H1 (cell line): ENCODE measurements around the gene TRIM27. TPM values are rescaled to one million over a fixed set of nuclear protein-coding genes. Genes with fewer than 3 reads are reported as not detected.

Experiments
- CTCF ChIA-PET: fragments of 300-600 bp; sonication (Branson Sonifier 250); formaldehyde crosslinking; loops from one replicate; lab custom pipeline; 2021; ENCODE audit not compliant: partially characterized antibody; lab: Charles Lee
- POLR2A ChIA-PET: fragments of 300-600 bp; sonication (Branson Sonifier 250); formaldehyde crosslinking; loops from one replicate; lab custom pipeline; 2021; ENCODE audit warnings: inconsistent platforms; ENCODE audit not compliant: partially characterized antibody; lab: Charles Lee
- DNase-seq, 2 experiments: peaks; one replicate each; pipeline versions ENCODE4 v3.0.0 to v3.0.0-alpha.2; 2010 to 2022; ENCODE audit warnings: low spot score in 2 of 2, low read depth in 1 of 2, mixed read lengths in 1 of 2
- FAIRE-seq: peaks from 2 replicates; lab custom pipeline; 2011; peaks lifted over from hg19 to GRCh38; lab: Jason Lieb, UNC
- H2AFZ ChIP-seq: 2 replicates; pipeline ENCODE4 v1.8.1; 2012; ENCODE audit warnings: low read length, inconsistent platforms
- H2AK5ac ChIP-seq: 2 replicates; pipeline ENCODE4 v1.6.1; 2013; ENCODE audit warnings: low read depth, low read length
- H2BK120ac ChIP-seq: replicated peaks from 2 replicates; pipeline ENCODE3; 2013; ENCODE audit warnings: low read depth, low read length, inconsistent platforms
- H2BK12ac ChIP-seq: 2 replicates; pipeline ENCODE4 v1.6.1; 2013; ENCODE audit warnings: low read depth, low read length
- H2BK15ac ChIP-seq: 2 replicates; pipeline ENCODE4 v1.6.1; 2013; ENCODE audit warnings: low read length
- H2BK20ac ChIP-seq: 2 replicates; pipeline ENCODE4 v1.6.1; 2013; ENCODE audit warnings: low read length
- H2BK5ac ChIP-seq: 2 replicates; pipeline ENCODE4 v1.6.1; 2013; ENCODE audit warnings: low read depth, low read length
- H3K14ac ChIP-seq: 2 replicates; pipeline ENCODE4 v1.6.1; 2013; ENCODE audit warnings: inconsistent platforms; ENCODE audit not compliant: insufficient read length
- H3K18ac ChIP-seq: 2 replicates; pipeline ENCODE4 v1.6.1; 2013; ENCODE audit warnings: low read length; ENCODE audit errors: extremely low read depth
- H3K23ac ChIP-seq: 2 replicates; pipeline ENCODE4 v1.6.1; 2013; ENCODE audit warnings: inconsistent platforms; ENCODE audit not compliant: insufficient read length
- H3K23me2 ChIP-seq: 2 replicates; pipeline ENCODE4 v1.6.1; 2013; ENCODE audit warnings: low read depth, low read length
- H3K27ac ChIP-seq: 2 replicates; pipeline ENCODE4 v1.6.1; 2011; ENCODE audit warnings: low read depth, low read length, inconsistent platforms
- H3K27me3 ChIP-seq, 4 experiments: replicated peaks in 1 of 4; 1 replicate in 1 of 4; 2 replicates in 3 of 4; pipeline versions ENCODE4 v1.6.1 to v1.8.1; 2011 to 2013; ENCODE audit warnings: low read length in 3 of 4, mild to moderate bottlenecking in 3 of 4, inconsistent platforms in 2 of 4, mixed read lengths in 2 of 4, moderate library complexity in 1 of 4; ENCODE audit not compliant: control insufficient read depth in 3 of 4, insufficient read depth in 3 of 4; ENCODE audit errors: extremely low read depth in 1 of 4
- H3K36me3 ChIP-seq, 4 experiments: 2 replicates each; pipeline versions ENCODE4 v1.6.1 to v1.8.1; 2011 to 2013; ENCODE audit warnings: mild to moderate bottlenecking in 4 of 4, low read length in 3 of 4, moderate library complexity in 2 of 4, control low read depth in 1 of 4, inconsistent platforms in 1 of 4; ENCODE audit not compliant: insufficient read depth in 4 of 4, control insufficient read depth in 2 of 4
- H3K4ac ChIP-seq: replicated peaks from 2 replicates; pipeline ENCODE3; 2013; ENCODE audit warnings: low read length, low read depth, mixed read lengths, inconsistent platforms; ENCODE audit not compliant: insufficient read length
- H3K4me1 ChIP-seq, 4 experiments: replicated peaks in 1 of 4; 1 replicate in 1 of 4; 2 replicates in 3 of 4; pipeline versions ENCODE4 v1.6.1 to v1.8.1; 2011 to 2013; ENCODE audit warnings: low read length in 3 of 4, inconsistent platforms in 2 of 4, mixed read lengths in 1 of 4; ENCODE audit not compliant: insufficient read depth in 4 of 4, control insufficient read depth in 3 of 4
- H3K4me2 ChIP-seq, 2 experiments: 2 replicates each; pipeline versions ENCODE4 v1.6.1 to v1.8.1; 2011 to 2013; ENCODE audit warnings: low read depth in 2 of 2, low read length in 2 of 2, control low read depth in 1 of 2, inconsistent platforms in 1 of 2, mild to moderate bottlenecking in 1 of 2; ENCODE audit not compliant: insufficient read depth in 1 of 2
- H3K4me3 ChIP-seq, 4 experiments: fragments of 200-600, 300-600 bp in 1 of 4; sonication (generic), shearing (Covaris generic), sonication (Bioruptor Twin) in 1 of 4; 2 replicates each; pipeline versions ENCODE4 v1.5.1 to v1.8.1; 2011 to 2016; ENCODE audit warnings: low read length in 4 of 4, low read depth in 3 of 4, control low read depth in 2 of 4, inconsistent platforms in 2 of 4, mild to moderate bottlenecking in 2 of 4, mixed read lengths in 1 of 4, moderate library complexity in 1 of 4; ENCODE audit not compliant: insufficient read depth in 2 of 4; ENCODE audit errors: extremely low read depth in 1 of 4
- H3K56ac ChIP-seq: replicated peaks from 2 replicates; pipeline ENCODE3; 2013; ENCODE audit warnings: low read depth, mild to moderate bottlenecking, mixed read lengths, low read length, inconsistent platforms; ENCODE audit not compliant: insufficient read length
- H3K79me1 ChIP-seq: 2 replicates; pipeline ENCODE4 v1.6.1; 2013; ENCODE audit warnings: low read depth, low read length, control low read depth
- H3K79me2 ChIP-seq, 2 experiments: 2 replicates each; pipeline versions ENCODE4 v1.6.1 to v1.8.1; 2012 to 2013; ENCODE audit warnings: low read length in 2 of 2, mild to moderate bottlenecking in 2 of 2, inconsistent platforms in 1 of 2; ENCODE audit not compliant: insufficient read depth in 2 of 2, control insufficient read depth in 1 of 2
- H3K9ac ChIP-seq, 4 experiments: replicated peaks in 1 of 4; 1 replicate in 1 of 4; 2 replicates in 3 of 4; pipeline versions ENCODE4 v1.6.1 to v1.8.1; 2011 to 2013; ENCODE audit warnings: low read depth in 3 of 4, low read length in 3 of 4, control low read depth in 2 of 4, mild to moderate bottlenecking in 2 of 4, moderate library complexity in 2 of 4, inconsistent platforms in 1 of 4; ENCODE audit errors: extremely low read depth in 1 of 4
- H3K9me3 ChIP-seq, 2 experiments: 2 replicates each; pipeline versions ENCODE4 v1.6.1 to v1.8.1; 2012 to 2013; ENCODE audit warnings: mild to moderate bottlenecking in 2 of 2, moderate library complexity in 2 of 2, control low read depth in 1 of 2, inconsistent platforms in 1 of 2, low read depth in 1 of 2, low read length in 1 of 2, mixed read lengths in 1 of 2; ENCODE audit not compliant: insufficient read depth in 2 of 2
- H4K20me1 ChIP-seq, 2 experiments: replicated peaks in 1 of 2; 2 replicates each; pipeline versions ENCODE3 to v1.8.1; 2011 to 2013; ENCODE audit warnings: inconsistent platforms in 2 of 2, low read length in 2 of 2, mild to moderate bottlenecking in 1 of 2; ENCODE audit not compliant: insufficient read depth in 2 of 2, control insufficient read depth in 1 of 2
- H4K5ac ChIP-seq: 2 replicates; pipeline ENCODE4 v1.6.1; 2013; ENCODE audit warnings: low read length, low read depth, mixed read lengths, inconsistent platforms; ENCODE audit not compliant: insufficient read length
- H4K8ac ChIP-seq: 2 replicates; pipeline ENCODE4 v1.8.0; 2013; ENCODE audit warnings: mild to moderate bottlenecking, moderate library complexity, low read length, inconsistent platforms; ENCODE audit not compliant: insufficient read depth; ENCODE audit errors: extremely low read depth
- H4K91ac ChIP-seq: replicated peaks from 2 replicates; pipeline ENCODE3; 2013; ENCODE audit warnings: low read length, mixed read lengths, inconsistent platforms; ENCODE audit not compliant: insufficient read length
- ATF3 ChIP-seq: IDR thresholded peaks from 2 replicates; pipeline ENCODE4 v1.6.1; 2011; ENCODE audit warnings: low read depth, mild to moderate bottlenecking, low read length; ENCODE audit not compliant: insufficient read depth
- BACH1 ChIP-seq: IDR thresholded peaks from 2 replicates; pipeline ENCODE4 v1.6.1; 2012; ENCODE audit warnings: low read length, improper control_type of control experiment
- CBX5 ChIP-seq: fragments of 300-800, 300-1000 bp; sonication (generic); IDR thresholded peaks from 2 replicates; pipeline ENCODE4 v1.7.1; 2016; ENCODE audit warnings: antibody characterized with exemption, low read length, low read depth
- CEBPB ChIP-seq: IDR thresholded peaks from 2 replicates; pipeline ENCODE4 v1.6.1; 2012; ENCODE audit warnings: low read depth, low read length
- CHD1 ChIP-seq: IDR thresholded peaks from 2 replicates; pipeline ENCODE4 v1.6.1; 2012; ENCODE audit warnings: low read depth, low read length, improper control_type of control experiment
- JUND ChIP-seq: IDR thresholded peaks from 2 replicates; pipeline ENCODE4 v1.6.1; 2011; ENCODE audit warnings: mild to moderate bottlenecking, improper control_type of control experiment, low read length
- KDM4A ChIP-seq: IDR thresholded peaks from one replicate; pipeline ENCODE4 v1.7.1; 2012; ENCODE audit warnings: low read depth, mild to moderate bottlenecking, moderate library complexity, low read length, inconsistent platforms; ENCODE audit not compliant: severe bottlenecking
- MAFK ChIP-seq: IDR thresholded peaks from 2 replicates; pipeline ENCODE4 v1.6.1; 2012; ENCODE audit warnings: low read depth, mild to moderate bottlenecking, improper control_type of control experiment, low read length
- POU5F1 ChIP-seq: IDR thresholded peaks from 2 replicates; pipeline ENCODE4 v1.6.1; 2011; ENCODE audit warnings: low read depth, mild to moderate bottlenecking, low read length, moderate library complexity
- RBBP5 ChIP-seq: IDR thresholded peaks from 2 replicates; pipeline ENCODE4 v1.7.1; 2012; ENCODE audit warnings: low read depth, mild to moderate bottlenecking, inconsistent platforms, low read length, moderate library complexity, borderline replicate concordance
- RXRA ChIP-seq: IDR thresholded peaks from 2 replicates; pipeline ENCODE4 v1.6.1; 2011; ENCODE audit warnings: low read depth, mild to moderate bottlenecking, low read length, moderate library complexity; ENCODE audit not compliant: insufficient read depth
- SIRT6 ChIP-seq: IDR thresholded peaks from one replicate; pipeline ENCODE4 v1.7.1; 2012; ENCODE audit warnings: low read length, inconsistent platforms
- SIX5 ChIP-seq: IDR thresholded peaks from 2 replicates; pipeline ENCODE4 v1.6.1; 2011; ENCODE audit warnings: mild to moderate bottlenecking, low read depth, low read length
- SP1 ChIP-seq: IDR thresholded peaks from 2 replicates; pipeline ENCODE4 v1.6.1; 2011; ENCODE audit warnings: low read depth, low read length
- TBP ChIP-seq: IDR thresholded peaks from 2 replicates; pipeline ENCODE4 v1.6.1; 2011; ENCODE audit warnings: low read depth, low read length, improper control_type of control experiment
- WGBS, 2 experiments: shearing (Covaris generic) in 1 of 2; methylation state at CpG; one replicate each; pipeline versions ENCODE4 v1.1.6 to v1.1.7; 2013 to 2015; ENCODE audit warnings: low lambda C conversion rate in 2 of 2, mixed read lengths in 2 of 2, inconsistent platforms in 1 of 2, low coverage in 1 of 2, missing lambda C conversion rate in 1 of 2; ENCODE audit not compliant: insufficient replicate concordance in 2 of 2, insufficient coverage in 1 of 2, insufficient read length in 1 of 2; ENCODE audit errors: extremely low coverage in 1 of 2, missing lambda C conversion rate in 1 of 2; 5-methylcytosine and 5-hydroxymethylcytosine counted together
- polyA plus RNA-seq, 7 experiments: library from polyadenylated mRNA; depleted of rRNA in 3 of 7; stranded (reverse) in 5 of 7; unstranded in 2 of 7; fragments of >200 nt in 5 of 7; fragments of 200-250 nt in 2 of 7; gene quantifications; 1 replicate in 5 of 7; 2 replicates in 1 of 7; 4 replicates in 1 of 7; pipeline versions ENCODE4 v1.2.1 to v1.2.3, GENCODE V29; 2011 to 2013; ENCODE audit warnings: missing spikeins in 2 of 7, mixed read lengths in 2 of 7
- total RNA-seq: library from RNA; stranded (reverse); fragmentation: NEBNext Ultra II Directional; extraction: Animal tissue kit (Norgen Biotek cat#: 25700); gene quantifications from 2 replicates; pipeline ENCODE4 v1.2.1, GENCODE V29; 2021

Gene TRIM27
- total and polyA plus RNA-seq, 2 of the 8 experiments (the other 6 are each of a cell fraction or from before 2014, with no cell fraction given) = 76.4 to 85.9 TPM

- Histone ChIP-seq H2BK20ac (no peak overlapping the region), H2BK5ac (no peak overlapping the region), H4K8ac (no peak overlapping the region), H3K4me3 (no peak overlapping the region), H2BK12ac (no peak overlapping the region), H2AFZ (no peak overlapping the region), H3K14ac (no peak overlapping the region), H3K9ac (no peak overlapping the region), H3K23ac (no peak overlapping the region), H2BK120ac (no peak overlapping the region), H3K9me3 (no peaks in the 10 kb centered on the region; a peak in 1 of 4 replicates), H4K20me1 (no peaks in the 10 kb centered on the region), H3K79me2 (no peaks in the 10 kb centered on the region), H2BK15ac (no peak overlapping the region), H3K18ac (no peak overlapping the region), H3K4me1 (peaks cover 0 to 4% (median 1%) of the 10 kb centered on the region in 4 experiments; a peak in 3 of 7 replicates), H2AK5ac (no peak overlapping the region), H4K5ac (no peak overlapping the region), H3K56ac (no peak overlapping the region), H3K27ac (no peak overlapping the region), H4K91ac (no peak overlapping the region), H3K27me3 (0 out of 7 replicates have a peak, but pooled peaks cover 0 to 4% (median 0%) of the 10 kb centered on the region in 4 experiments), H3K4ac (no peak overlapping the region), H3K36me3 (no peaks in the 10 kb centered on the region), H3K23me2 (peaks cover 6% of the 10 kb centered on the region; the same call in 1 of the 2 replicates), H3K4me2 (no peak overlapping the region; a peak in 1 of 4 replicates), H3K79me1 (no peaks in the 10 kb centered on the region)
- POLR2A ChIA-PET = interaction anchor here (0.8 to 2.3 kb wide), 3 partner anchors 24 to 62 kb away, joined by 4 to 10 read pairs (median 4); partner anchors contain the start of gene TRIM27
- CTCF ChIA-PET = interaction anchor here (2.2 to 9.1 kb wide), 2 partner anchors 14 to 21 kb away, joined by 11 to 107 read pairs; no protein-coding TSS in a partner anchor
- no peak for DNase-seq
- FAIRE-seq = no peak
- WGBS, 2 experiments = 91% methylated on average over 10 of the region's 10 CpGs; no CpG with 5 or more reads in 1 of the 2 experiments
- TF ChIP-seq CEBPB (no peak), CHD1 (no peak), JUND (no peak), TBP (no peak), CBX5 (no peak), RBBP5 (no peak), ATF3 (no peak), SIX5 (no peak), RXRA (no peak), BACH1 (no peak), POU5F1 (no peak), KDM4A (no peak), SIRT6 (no peak), MAFK (no peak), SP1 (no peak)
These were observed 61.7 kb downstream of the TRIM27 start for GRCh38 chr6:28862077-28862476.
